B cell (primary cell): ENCODE measurements around the gene IMMP2L. TPM values are rescaled to one million over a fixed set of nuclear protein-coding genes. Genes with fewer than 3 reads are reported as not detected.

Source experiments
- ATAC-seq: fragments of 200-7000 bp; cut with Tn5 transposase; one replicate; pipeline ENCODE4 v1.10.0; 2021; ENCODE audit warnings: low read depth, mild to moderate bottlenecking, moderate number of reproducible peaks, moderate library complexity
- CTCF ChIA-PET: fragments of 350-600 bp; sonication (Branson Sonifier 250); formaldehyde crosslinking; loops from one replicate; lab custom pipeline; 2021; ENCODE audit warnings: antibody characterized with exemption, inconsistent platforms; lab: Charles Lee
- POLR2A ChIA-PET: fragments of 350-600 bp; sonication (Branson Sonifier 250); formaldehyde crosslinking; loops from one replicate; lab custom pipeline; 2021; ENCODE audit warnings: antibody characterized with exemption; lab: Charles Lee
- DNase-seq: peaks from one replicate; pipeline ENCODE4 v3.0.0; 2013
- H2AFZ ChIP-seq: 2 replicates; pipeline ENCODE4 v1.6.1; 2012; ENCODE audit warnings: mild to moderate bottlenecking, low read depth, low read length; ENCODE audit not compliant: insufficient read depth, poor library complexity, severe bottlenecking
- H3K27ac ChIP-seq, 2 donors: 1 replicate in 1 of 2; 2 replicates in 1 of 2; pipeline ENCODE4 v1.5.1; 2012 to 2013; ENCODE audit warnings: low read length in 2 of 2, mild to moderate bottlenecking in 2 of 2, moderate library complexity in 1 of 2
- H3K27me3 ChIP-seq, 4 experiments: fragments of 200-600 bp in 1 of 4; sonication (generic) in 1 of 4; replicated peaks in 1 of 4; 1 replicate in 2 of 4; 2 replicates in 2 of 4; pipeline versions ENCODE4 v1.6.1 to v1.7.0; 2013 to 2016; ENCODE audit warnings: low read length in 3 of 4, mild to moderate bottlenecking in 2 of 4, mixed read lengths in 1 of 4, moderate library complexity in 1 of 4; ENCODE audit not compliant: insufficient read depth in 4 of 4, control insufficient read depth in 3 of 4; ENCODE audit errors: control extremely low read depth in 1 of 4
- H3K36me3 ChIP-seq, 2 experiments: replicated peaks in 1 of 2; 1 replicate in 1 of 2; 2 replicates in 1 of 2; pipeline versions ENCODE4 v1.6.1 to v1.7.1; 2013; ENCODE audit warnings: low read length in 1 of 2; ENCODE audit not compliant: insufficient read depth in 2 of 2, control insufficient read depth in 1 of 2; ENCODE audit errors: control extremely low read depth in 1 of 2, extremely low read depth in 1 of 2
- H3K4me1 ChIP-seq, 2 donors: fragments of 200-600 bp in 1 of 2; sonication (generic) in 1 of 2; 1 replicate in 1 of 2; 2 replicates in 1 of 2; pipeline versions ENCODE4 v1.5.1 to v1.6.1; 2013 to 2017; ENCODE audit warnings: low read length in 2 of 2; ENCODE audit not compliant: control insufficient read depth in 2 of 2, insufficient read depth in 2 of 2
- H3K4me2 ChIP-seq: replicated peaks from 2 replicates; pipeline ENCODE3; 2012; ENCODE audit warnings: mild to moderate bottlenecking, low read depth, low read length; ENCODE audit not compliant: poor library complexity, severe bottlenecking
- H3K4me3 ChIP-seq, 5 experiments: fragments of 200-600 bp in 1 of 5; sonication (generic) in 1 of 5; 1 replicate in 3 of 5; 2 replicates in 2 of 5; pipeline versions ENCODE4 v1.5.1 to v1.7.0; 2011 to 2016; ENCODE audit warnings: low read length in 4 of 5, mild to moderate bottlenecking in 4 of 5, low read depth in 2 of 5, control low read depth in 1 of 5, moderate library complexity in 1 of 5; ENCODE audit not compliant: insufficient read depth in 1 of 5; ENCODE audit errors: control extremely low read depth in 1 of 5, extremely low read depth in 1 of 5
- H3K79me2 ChIP-seq: fragments of 200-600 bp; sonication (generic); one replicate; pipeline ENCODE4 v1.6.0; 2016; ENCODE audit warnings: low read length; ENCODE audit not compliant: control insufficient read depth, insufficient read depth
- H3K9ac ChIP-seq: fragments of 200-600 bp; sonication (generic); 2 replicates; pipeline ENCODE4 v1.6.1; 2017; ENCODE audit warnings: mild to moderate bottlenecking, low read length, moderate library complexity
- H3K9me3 ChIP-seq, 3 donors: one replicate each; pipeline versions ENCODE4 v1.6.1 to v1.7.1; 2013; ENCODE audit warnings: low read length in 2 of 3; ENCODE audit not compliant: control insufficient read depth in 2 of 3, insufficient read depth in 1 of 3; ENCODE audit errors: control extremely low read depth in 1 of 3
- H4K20me1 ChIP-seq: 2 replicates; pipeline ENCODE4 v1.6.0; 2012; ENCODE audit warnings: mild to moderate bottlenecking, low read length; ENCODE audit not compliant: insufficient read depth, control insufficient read depth, poor library complexity, severe bottlenecking
- H3K27ac Mint-ChIP-seq: one replicate; pipeline ENCODE4 v1.8.0; 2021; ENCODE audit warnings: mixed read lengths
- H3K27me3 Mint-ChIP-seq: one replicate; pipeline ENCODE4 v1.8.0; 2021; ENCODE audit warnings: mixed read lengths
- H3K4me1 Mint-ChIP-seq: one replicate; pipeline ENCODE4 v1.8.0; 2021; ENCODE audit warnings: mixed read lengths
- H3K4me3 Mint-ChIP-seq: one replicate; pipeline ENCODE4 v1.8.0; 2021; ENCODE audit warnings: mixed read lengths
- H3K9me3 Mint-ChIP-seq: one replicate; pipeline ENCODE4 v1.8.0; 2022; ENCODE audit warnings: mixed read lengths; ENCODE audit not compliant: insufficient read depth
- CTCF ChIP-seq: fragments of 200-600 bp; IDR thresholded peaks from one replicate; pipeline ENCODE4 v1.8.0; 2022; ENCODE audit warnings: antibody characterized with exemption, mild to moderate bottlenecking
- EZH2 ChIP-seq: IDR thresholded peaks from 2 replicates; pipeline ENCODE4 v1.6.1; 2012; ENCODE audit warnings: borderline replicate concordance, low read depth, mild to moderate bottlenecking, moderate library complexity, low read length; ENCODE audit not compliant: insufficient read depth, poor library complexity, severe bottlenecking
- WGBS: methylation state at CpG from one replicate; pipeline ENCODE4 v1.1.5; 2013; ENCODE audit warnings: missing lambda C conversion rate; ENCODE audit not compliant: insufficient coverage; 5-methylcytosine and 5-hydroxymethylcytosine counted together
- intact Hi-C: fragments of 100-400 bp; cut with micrococcal nuclease; formaldehyde crosslinking; loops from one replicate; pipeline ENCODE4 v1.10.0; 2022
- polyA plus RNA-seq: library from polyadenylated mRNA; depleted of rRNA; stranded (reverse); fragments of >200 nt; gene quantifications from 2 replicates; pipeline ENCODE4 v1.2.3, GENCODE V29; 2012
- total RNA-seq, 2 donors: library from RNA; stranded (reverse); fragments of 120-200 nt in 1 of 2; gene quantifications; 1 replicate in 1 of 2; 2 replicates in 1 of 2; pipeline versions ENCODE4 v1.2.3 to v1.2.4, GENCODE V29; 2013 to 2022

Gene IMMP2L
- total and polyA plus RNA-seq, 2 donors (not counting 1 experiment from before 2014, with no cell fraction given) = 3.8 to 34.2 TPM

- no peak overlapping the region for H3K4me3 Mint-ChIP-seq
- Histone ChIP-seq H3K27ac (peak overlapping the region in 1 of 2 donors; percentile 76), H3K36me3 (no peaks in the 10 kb centered on the region), H4K20me1 (no peaks in the 10 kb centered on the region), H3K27me3 (no peaks in the 10 kb centered on the region), H3K79me2 (no peaks in the 10 kb centered on the region), H2AFZ (no peak overlapping the region), H3K4me1 (peaks cover 11 to 23% of the 10 kb centered on the region in 2 donors), H3K9ac (no peak overlapping the region), H3K4me2 (peak overlapping the region; percentile 49), H3K4me3 (no peak overlapping the region), H3K9me3 (no peaks in the 10 kb centered on the region)
- no peaks in the 10 kb centered on the region for H3K27me3 Mint-ChIP-seq
- no peaks in the 10 kb centered on the region for H3K9me3 Mint-ChIP-seq
- 79% methylated on average over 3 of the region's 3 CpGs for WGBS
- ChIA-PET POLR2A (no interaction called here), CTCF (interaction anchor here (1.6 kb wide), 1 partner anchor 13 kb away, joined by 4 read pairs; no protein-coding TSS in a partner anchor)
- ATAC-seq (no peak), DNase-seq (no peak)
- peaks cover 31% of the 10 kb centered on the region for H3K4me1 Mint-ChIP-seq
- no peak for TF ChIP-seq CTCF
- H3K27ac Mint-ChIP-seq = no peak overlapping the region
- intact Hi-C loops = no loop called here
Observed at GRCh38 chr7:111105269-111105668, 457.0 kb downstream of the IMMP2L start.

- Histone ChIP-seq H3K79me2 (no peaks in the 10 kb centered on the region), H3K36me3 (no peaks in the 10 kb centered on the region), H2AFZ (peak overlapping the region; percentile 41), H3K4me1 (peaks cover 11 to 23% of the 10 kb centered on the region in 2 donors), H3K4me2 (peak overlapping the region; percentile 49), H3K9me3 (no peaks in the 10 kb centered on the region), H3K4me3 (peak overlapping the region in 1 of 5 experiments; percentile 35), H3K9ac (peak overlapping the region; percentile 43), H3K27ac (peak overlapping the region; percentile 22 to 76), H3K27me3 (no peaks in the 10 kb centered on the region), H4K20me1 (no peaks in the 10 kb centered on the region)
- CTCF ChIA-PET = interaction anchor here (1.6 kb wide), 1 partner anchor 12 kb away, joined by 4 read pairs; no protein-coding TSS in a partner anchor
- Mint-ChIP-seq H3K4me1 (peaks cover 31% of the 10 kb centered on the region), H3K27me3 (no peaks in the 10 kb centered on the region), H3K4me3 (peak overlapping the region; percentile 24), H3K9me3 (no peaks in the 10 kb centered on the region), H3K27ac (peak overlapping the region; percentile 67)
- WGBS = 13% methylated on average over 1 of the region's 3 CpGs
- intact Hi-C loops = no loop called here
- peak; percentile 37 for DNase-seq
- TF ChIP-seq EZH2 (no peak), CTCF (no peak)
- peak; percentile 53 for ATAC-seq
- POLR2A ChIA-PET = no interaction called here
Observed at GRCh38 chr7:111104710-111105109, 457.6 kb downstream of the IMMP2L start.
